DND-41 (cell line): ENCODE measurements around the gene NRIP1.

ENCODE experiments used
- ATAC-seq: fragments of 200-7000 bp; cut with Tn5 transposase; 3 replicates; pipeline ENCODE4 v1.9.1; 2021; ENCODE audit warnings: low read depth; ENCODE audit not compliant: insufficient read depth
- DNase-seq: peaks from one replicate; pipeline ENCODE4 v3.0.0-alpha.2; 2020
- H2AFZ ChIP-seq: 2 replicates; pipeline ENCODE4 v1.6.0; 2012; ENCODE audit warnings: low read depth, low read length
- H3K27ac ChIP-seq: 2 replicates; pipeline ENCODE4 v1.5.1; 2012; ENCODE audit warnings: low read length, inconsistent platforms
- H3K27me3 ChIP-seq: fragments of 200-600 bp; sonication (generic); 2 replicates; pipeline ENCODE4 v1.6.0; 2012; ENCODE audit warnings: low read length, mild to moderate bottlenecking, inconsistent platforms; ENCODE audit not compliant: insufficient read depth, poor library complexity
- H3K36me3 ChIP-seq: 2 replicates; pipeline ENCODE4 v1.5.1; 2012; ENCODE audit warnings: low read length, inconsistent platforms; ENCODE audit not compliant: insufficient read depth
- H3K4me1 ChIP-seq: 2 replicates; pipeline ENCODE4 v1.5.1; 2012; ENCODE audit warnings: mild to moderate bottlenecking, low read length; ENCODE audit not compliant: insufficient read depth
- H3K4me2 ChIP-seq: 2 replicates; pipeline ENCODE4 v1.6.0; 2012; ENCODE audit warnings: mild to moderate bottlenecking, moderate library complexity, low read length, inconsistent platforms; ENCODE audit not compliant: insufficient read depth
- H3K4me3 ChIP-seq, 2 experiments: fragments of 200-600 bp in 1 of 2; shearing (Covaris generic) in 1 of 2; 2 replicates each; pipeline ENCODE4 v1.5.1; 2012 to 2016; ENCODE audit warnings: inconsistent platforms in 2 of 2, low read length in 2 of 2, mild to moderate bottlenecking in 2 of 2, low read depth in 1 of 2, moderate library complexity in 1 of 2
- H3K79me2 ChIP-seq: 2 replicates; pipeline ENCODE4 v1.6.0; 2012; ENCODE audit warnings: low read length, inconsistent platforms; ENCODE audit not compliant: insufficient read depth
- H3K9ac ChIP-seq: 2 replicates; pipeline ENCODE4 v1.6.0; 2012; ENCODE audit warnings: low read depth, mild to moderate bottlenecking, inconsistent platforms, low read length, moderate library complexity
- H3K9me3 ChIP-seq: 2 replicates; pipeline ENCODE4 v1.5.1; 2012; ENCODE audit warnings: low read length, moderate library complexity, mild to moderate bottlenecking, inconsistent platforms; ENCODE audit not compliant: insufficient read depth, severe bottlenecking
- H4K20me1 ChIP-seq: 2 replicates; pipeline ENCODE4 v1.6.0; 2012; ENCODE audit warnings: low read length; ENCODE audit not compliant: insufficient read depth
- CTCF ChIP-seq: IDR thresholded peaks from 2 replicates; pipeline ENCODE4 v1.5.1; 2012; ENCODE audit warnings: borderline replicate concordance, low read length, moderate library complexity, mild to moderate bottlenecking; ENCODE audit not compliant: poor library complexity, severe bottlenecking; ENCODE audit errors: extremely low read depth
- EZH2 ChIP-seq: IDR thresholded peaks from 3 replicates; pipeline ENCODE4 v1.6.1; 2012; ENCODE audit warnings: borderline replicate concordance, low read depth, mild to moderate bottlenecking, moderate library complexity, low read length, inconsistent platforms; ENCODE audit not compliant: severe bottlenecking

Gene NRIP1

GRCh38 chr21:15092745-15093144 is 27.9 kb upstream of the NRIP1 start:
- no peaks in the 10 kb centered on the region for H3K79me2 ChIP-seq
- H3K9ac ChIP-seq: no peak overlapping the region
- no peak overlapping the region for H2AFZ ChIP-seq
- H3K9me3 ChIP-seq: no peaks in the 10 kb centered on the region
- DNase-seq (no peak), ATAC-seq (no peak)
- H3K27me3 ChIP-seq: no peaks in the 10 kb centered on the region
- no peaks in the 10 kb centered on the region for H3K4me1 ChIP-seq
- H3K4me3 ChIP-seq: no peak overlapping the region
- H4K20me1 ChIP-seq: no peaks in the 10 kb centered on the region
- H3K36me3 ChIP-seq: no peaks in the 10 kb centered on the region
- no peak overlapping the region for H3K27ac ChIP-seq
- no peak overlapping the region for H3K4me2 ChIP-seq
- no peak for TF ChIP-seq EZH2
- TF ChIP-seq CTCF: no peak

GRCh38 chr21:15090390-15090789 is 25.6 kb upstream of the NRIP1 start:
- H3K36me3 ChIP-seq: no peaks in the 10 kb centered on the region
- no peaks in the 10 kb centered on the region for H3K4me1 ChIP-seq
- H3K27me3 ChIP-seq: no peaks in the 10 kb centered on the region
- TF ChIP-seq CTCF (no peak), EZH2 (no peak)
- H3K79me2 ChIP-seq: no peaks in the 10 kb centered on the region
- no peak overlapping the region for H3K4me3 ChIP-seq
- H3K9me3 ChIP-seq: no peaks in the 10 kb centered on the region
- no peak for ATAC-seq
- DNase-seq: no peak
- H3K27ac ChIP-seq: no peak overlapping the region
- H4K20me1 ChIP-seq: no peaks in the 10 kb centered on the region
- no peak overlapping the region for H3K9ac ChIP-seq
- H2AFZ ChIP-seq: no peak overlapping the region
- H3K4me2 ChIP-seq: no peak overlapping the region

DNA sequence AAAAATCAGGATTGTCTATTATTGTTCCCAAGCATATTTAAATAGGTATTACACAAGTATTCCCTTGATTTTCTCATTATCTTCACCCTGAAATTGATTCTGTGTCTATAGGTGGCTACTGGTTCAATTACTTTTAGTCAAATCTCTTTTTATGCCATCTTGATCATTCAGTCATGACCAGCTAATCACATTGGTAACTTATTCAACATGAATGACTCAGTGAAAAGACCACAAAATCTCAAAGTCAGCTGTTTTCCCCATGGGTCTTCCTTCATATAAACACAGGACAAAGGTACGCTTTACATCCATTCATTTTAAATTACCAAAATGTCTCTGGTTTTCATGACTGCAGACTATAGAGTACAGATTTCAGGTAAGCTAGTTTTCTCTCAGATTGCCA is 23.7 kb upstream of the NRIP1 start:
- Histone ChIP-seq H3K9me3 (no peaks in the 10 kb centered on the region), H3K27me3 (no peaks in the 10 kb centered on the region), H3K4me3 (no peak overlapping the region), H4K20me1 (no peaks in the 10 kb centered on the region), H3K4me1 (no peaks in the 10 kb centered on the region), H3K9ac (no peak overlapping the region), H3K4me2 (no peak overlapping the region), H3K27ac (no peak overlapping the region), H3K79me2 (no peaks in the 10 kb centered on the region), H2AFZ (no peak overlapping the region), H3K36me3 (no peaks in the 10 kb centered on the region)
- DNase-seq (no peak), ATAC-seq (no peak)
- TF ChIP-seq CTCF (no peak), EZH2 (no peak)

- no peak overlapping the region for H3K9ac ChIP-seq
- no peaks in the 10 kb centered on the region for H3K27me3 ChIP-seq
- DNase-seq: no peak
- H3K4me1 ChIP-seq: no peaks in the 10 kb centered on the region
- H2AFZ ChIP-seq: no peak overlapping the region
- no peaks in the 10 kb centered on the region for H4K20me1 ChIP-seq
- H3K27ac ChIP-seq: no peak overlapping the region
- H3K79me2 ChIP-seq: no peaks in the 10 kb centered on the region
- no peak for ATAC-seq
- H3K4me3 ChIP-seq: no peak overlapping the region
- no peaks in the 10 kb centered on the region for H3K9me3 ChIP-seq
- H3K36me3 ChIP-seq: no peaks in the 10 kb centered on the region
- no peak overlapping the region for H3K4me2 ChIP-seq
- TF ChIP-seq EZH2 (no peak), CTCF (no peak)
These were observed 19.9 kb upstream of the NRIP1 start for GRCh38 chr21:15084668-15085067.
